T-cell (primary cell): ENCODE measurements around the gene STEAP4. TPM values are rescaled to one million over a fixed set of nuclear protein-coding genes. Genes with fewer than 3 reads are reported as not detected.
A peak's percentile ranks its signal among the peaks of the same experiment; 100 is the strongest.

Source experiments
- ATAC-seq, 4 experiments: fragments of 200-7000 bp in 3 of 4; fragments of 150-1000 bp in 1 of 4; cut with Tn5 transposase; replicated peaks in 1 of 4; 1 replicate in 3 of 4; 2 replicates in 1 of 4; pipeline ENCODE4 v1.10.0; 2021; ENCODE audit warnings: moderate library complexity in 3 of 4, mild to moderate bottlenecking in 2 of 4, moderate number of reproducible peaks in 1 of 4
- CTCF ChIA-PET, 2 donors: fragments of 300-600 bp; sonication (Branson Sonifier 250); formaldehyde crosslinking; loops; one replicate each; lab custom pipeline; 2022; ENCODE audit warnings: antibody characterized with exemption in 2 of 2; lab: Charles Lee
- POLR2A ChIA-PET, 2 donors: fragments of 300-600 bp; sonication (Branson Sonifier 250); formaldehyde crosslinking; loops; one replicate each; lab custom pipeline; 2022; ENCODE audit warnings: antibody characterized with exemption in 2 of 2; lab: Charles Lee
- DNase-seq, 35 experiments: peaks; one replicate each; pipeline versions ENCODE4 v3.0.0 to v3.0.0-alpha.2; 2013 to 2023
- H3K27ac ChIP-seq: one replicate; pipeline ENCODE4 v1.5.1; 2013; ENCODE audit warnings: low read length
- H3K27me3 ChIP-seq, 2 experiments: replicated peaks in 1 of 2; 1 replicate in 1 of 2; 2 replicates in 1 of 2; pipeline versions ENCODE4 v1.6.1 to v1.7.0; 2013; ENCODE audit warnings: low read length in 1 of 2, mixed read lengths in 1 of 2; ENCODE audit not compliant: control insufficient read depth in 2 of 2, insufficient read depth in 2 of 2; ENCODE audit errors: extremely low read depth in 1 of 2
- H3K36me3 ChIP-seq, 2 donors: 1 replicate in 1 of 2; 2 replicates in 1 of 2; pipeline versions ENCODE4 v1.6.1 to v1.7.0; 2013; ENCODE audit warnings: low read length in 1 of 2; ENCODE audit not compliant: control insufficient read depth in 2 of 2, insufficient read depth in 1 of 2; ENCODE audit errors: extremely low read depth in 1 of 2
- H3K4me1 ChIP-seq, 2 experiments: 1 replicate in 1 of 2; 2 replicates in 1 of 2; pipeline versions ENCODE4 v1.6.1 to v1.7.0; 2013; ENCODE audit warnings: low read length in 2 of 2, mixed read lengths in 1 of 2; ENCODE audit not compliant: insufficient read depth in 2 of 2, control insufficient read depth in 1 of 2; ENCODE audit errors: extremely low read depth in 1 of 2
- H3K4me3 ChIP-seq, 2 donors: 1 replicate in 1 of 2; 2 replicates in 1 of 2; pipeline versions ENCODE4 v1.5.1 to v1.7.0; 2013; ENCODE audit warnings: mild to moderate bottlenecking in 2 of 2, low read length in 1 of 2, moderate library complexity in 1 of 2; ENCODE audit not compliant: control insufficient read depth in 1 of 2; ENCODE audit errors: extremely low read depth in 1 of 2
- H3K9me3 ChIP-seq: 2 replicates; pipeline ENCODE4 v1.7.0; 2013
- H3K27ac Mint-ChIP-seq, 2 donors: one replicate each; pipeline ENCODE4 v1.8.0; 2020 to 2021; ENCODE audit warnings: mild to moderate bottlenecking in 2 of 2, mixed read lengths in 2 of 2
- H3K27me3 Mint-ChIP-seq, 2 donors: one replicate each; pipeline ENCODE4 v1.8.0; 2021 to 2022; ENCODE audit warnings: mixed read lengths in 2 of 2
- H3K36me3 Mint-ChIP-seq: one replicate; pipeline ENCODE4 v1.8.0; 2021; ENCODE audit warnings: mixed read lengths
- H3K4me1 Mint-ChIP-seq, 3 donors: one replicate each; pipeline ENCODE4 v1.8.0; 2020 to 2022; ENCODE audit warnings: mixed read lengths in 3 of 3, mild to moderate bottlenecking in 1 of 3
- H3K4me3 Mint-ChIP-seq, 3 donors: one replicate each; pipeline ENCODE4 v1.8.0; 2020 to 2022; ENCODE audit warnings: mild to moderate bottlenecking in 3 of 3, mixed read lengths in 3 of 3, moderate library complexity in 3 of 3
- H3K9me3 Mint-ChIP-seq, 3 donors: one replicate each; pipeline ENCODE4 v1.8.0; 2020 to 2022; ENCODE audit warnings: mixed read lengths in 3 of 3
- WGBS: methylation state at CpG from one replicate; pipeline ENCODE4 v1.1.5; 2013; ENCODE audit warnings: missing lambda C conversion rate; ENCODE audit not compliant: insufficient coverage; 5-methylcytosine and 5-hydroxymethylcytosine counted together
- total RNA-seq, 35 experiments: library from RNA in 6 of 35; stranded (reverse) in 6 of 35; fragments of 120-200 nt in 1 of 35; gene quantifications; one replicate each; pipeline versions ENCODE4 v1.2.1 to v1.2.4 and lab custom pipeline; 2013 to 2026

STEAP4 gene
- total RNA-seq (under 1 TPM in 3 of 5 donors, not detected in 2; 0.10 to 0.20 (median 0.19) TPM), total RNA-seq (lab: John Stamatoyannopoulos, UW) (0 to 0.17 (median 0) reads per million in 29 experiments)
- 0.22 TPM for total RNA-seq (2013)

- H3K4me3 Mint-ChIP-seq, result peak within 1 kb of the TSS in 1 of 3 donors; percentile 62
- peaks cover 26 to 40% of the 10 kb centered on the region in 2 donors for H3K27me3 Mint-ChIP-seq
- H3K27ac ChIP-seq, result no peak within 1 kb of the TSS
- ChIA-PET POLR2A (no interaction called here), CTCF (no interaction called here)
- no peak within 1 kb of the TSS for H3K4me3 ChIP-seq
- ATAC-seq (no peak), DNase-seq (peak in 3 of 35 experiments; percentile 5 to 27 (median 10))
- H3K27ac Mint-ChIP-seq, result no peak within 1 kb of the TSS
- no peaks in the 10 kb centered on the region for H3K9me3 Mint-ChIP-seq
- H3K27me3 ChIP-seq, result peaks cover 0 to 13% of the 10 kb centered on the region in 2 experiments
- no peaks in the 10 kb centered on the region for H3K36me3 ChIP-seq
- no peaks in the 10 kb centered on the region for H3K36me3 Mint-ChIP-seq
- WGBS, result 5% methylated on average over 30 of the region's 30 CpGs
- H3K4me1 ChIP-seq, result peaks cover 0 to 7% of the 10 kb centered on the region in 2 experiments
- no peaks in the 10 kb centered on the region for H3K9me3 ChIP-seq
- peaks cover 0 to 4% (median 4%) of the 10 kb centered on the region in 3 donors for H3K4me1 Mint-ChIP-seq
Observed at GRCh38 chr7:88306590-88307048, at the start of gene STEAP4. TSS of gene STEAP4 (minus strand) at chr7:88306894. CDS start at chr7:88284269, 22,625 bp downstream.

- DNase-seq (no peak), ATAC-seq (no peak)
- H3K9me3 Mint-ChIP-seq, result no peaks in the 10 kb centered on the region
- H3K27ac ChIP-seq, result no peak overlapping the region
- no peaks in the 10 kb centered on the region for H3K4me1 ChIP-seq
- no peak overlapping the region for H3K4me3 Mint-ChIP-seq
- H3K4me3 ChIP-seq, result no peak overlapping the region
- no peaks in the 10 kb centered on the region for H3K36me3 ChIP-seq
- peaks cover 0 to 11% of the 10 kb centered on the region in 2 donors for H3K27me3 Mint-ChIP-seq
- WGBS, result 48% methylated on average over 2 of the region's 3 CpGs
- peaks cover 0 to 2% (median 0%) of the 10 kb centered on the region in 3 donors for H3K4me1 Mint-ChIP-seq
- CTCF ChIA-PET, result no interaction called here
- H3K27me3 ChIP-seq, result peaks cover 0 to 2% of the 10 kb centered on the region in 2 experiments
- H3K27ac Mint-ChIP-seq, result no peak overlapping the region
- no peaks in the 10 kb centered on the region for H3K9me3 ChIP-seq
- no peaks in the 10 kb centered on the region for H3K36me3 Mint-ChIP-seq
- POLR2A ChIA-PET, result no interaction called here
Observed at GRCh38 chr7:88355011-88355410, 48.3 kb upstream of the STEAP4 start.

GRCh38 chr7:88350118-88350517 lies 43.4 kb upstream of the STEAP4 start:
- ChIA-PET POLR2A (interaction anchor here in 1 of 2 donors (0.6 kb wide), 1 partner anchor 465 kb away, joined by 3 read pairs; no protein-coding TSS in a partner anchor), CTCF (interaction anchor here in 1 of 2 donors (1.0 kb wide), 1 partner anchor 1273 kb away, joined by 3 read pairs; no protein-coding TSS in a partner anchor)
- ATAC-seq (no peak), DNase-seq (no peak)
- no peaks in the 10 kb centered on the region for H3K9me3 ChIP-seq
- no peaks in the 10 kb centered on the region for H3K36me3 Mint-ChIP-seq
- H3K4me1 ChIP-seq, result no peaks in the 10 kb centered on the region
- no peak overlapping the region for H3K4me3 ChIP-seq
- no peak overlapping the region for H3K4me3 Mint-ChIP-seq
- H3K9me3 Mint-ChIP-seq, result no peaks in the 10 kb centered on the region
- H3K4me1 Mint-ChIP-seq, result no peaks in the 10 kb centered on the region
- no CpG with 5 or more reads among the region's 2 CpGs for WGBS
- H3K27me3 Mint-ChIP-seq, result peaks cover 10 to 24% of the 10 kb centered on the region in 2 donors
- no peak overlapping the region for H3K27ac ChIP-seq
- H3K27ac Mint-ChIP-seq, result no peak overlapping the region
- no peaks in the 10 kb centered on the region for H3K36me3 ChIP-seq
- H3K27me3 ChIP-seq, result peaks cover 0 to 2% of the 10 kb centered on the region in 2 experiments

- CTCF ChIA-PET, result no interaction called here
Observed at GRCh38 chr7:88347517-88347916, 40.8 kb upstream of the STEAP4 start.

GRCh38 chr7:88347090-88347489 lies 40.4 kb upstream of the STEAP4 start:
- POLR2A ChIA-PET, result no interaction called here
- H3K9me3 ChIP-seq, result no peaks in the 10 kb centered on the region
- H3K4me3 ChIP-seq, result no peak overlapping the region
- no peak for DNase-seq
- no peaks in the 10 kb centered on the region for H3K4me1 Mint-ChIP-seq
- CTCF ChIA-PET, result no interaction called here
- 72% methylated on average over 6 of the region's 7 CpGs for WGBS
- H3K36me3 ChIP-seq, result no peaks in the 10 kb centered on the region
- no peak overlapping the region for H3K4me3 Mint-ChIP-seq
- no peaks in the 10 kb centered on the region for H3K36me3 Mint-ChIP-seq
- peaks cover 2 to 3% of the 10 kb centered on the region in 2 experiments for H3K27me3 ChIP-seq
- no peak overlapping the region for H3K27ac ChIP-seq
- H3K9me3 Mint-ChIP-seq, result no peaks in the 10 kb centered on the region
- peaks cover 10 to 33% of the 10 kb centered on the region in 2 donors for H3K27me3 Mint-ChIP-seq
- H3K4me1 ChIP-seq, result no peaks in the 10 kb centered on the region
- ATAC-seq, result no peak
- H3K27ac Mint-ChIP-seq, result no peak overlapping the region

More at GRCh38 chr7:88347517-88347916, 40.8 kb upstream of the STEAP4 start:
- ATAC-seq, result no peak
- Mint-ChIP-seq H3K4me1 (no peaks in the 10 kb centered on the region), H3K9me3 (no peaks in the 10 kb centered on the region), H3K27me3 (peaks cover 10 to 32% of the 10 kb centered on the region in 2 donors), H3K36me3 (no peaks in the 10 kb centered on the region), H3K27ac (no peak overlapping the region), H3K4me3 (no peak overlapping the region)
- H3K4me3 ChIP-seq, result no peak overlapping the region
- peaks cover 2 to 3% of the 10 kb centered on the region in 2 experiments for H3K27me3 ChIP-seq
- no peaks in the 10 kb centered on the region for H3K4me1 ChIP-seq
- 92% methylated on average over 2 of the region's 2 CpGs for WGBS
- H3K9me3 ChIP-seq, result no peaks in the 10 kb centered on the region
- POLR2A ChIA-PET, result no interaction called here
- DNase-seq, result no peak
- no peak overlapping the region for H3K27ac ChIP-seq
- H3K36me3 ChIP-seq, result no peaks in the 10 kb centered on the region

GRCh38 chr7:88346357-88346756 lies 39.7 kb upstream of the STEAP4 start:
- WGBS, result 73% methylated on average over 2 of the region's 2 CpGs
- H3K27me3 Mint-ChIP-seq, result peaks cover 12 to 28% of the 10 kb centered on the region in 2 donors
- H3K4me1 Mint-ChIP-seq, result no peaks in the 10 kb centered on the region
- Histone ChIP-seq H3K9me3 (no peaks in the 10 kb centered on the region), H3K27ac (no peak overlapping the region), H3K4me1 (no peaks in the 10 kb centered on the region), H3K27me3 (peaks cover 0 to 3% of the 10 kb centered on the region in 2 experiments), H3K4me3 (no peak overlapping the region), H3K36me3 (no peaks in the 10 kb centered on the region)
- ATAC-seq (no peak), DNase-seq (no peak)
- no peak overlapping the region for H3K27ac Mint-ChIP-seq
- H3K36me3 Mint-ChIP-seq, result no peaks in the 10 kb centered on the region
- POLR2A ChIA-PET, result no interaction called here
- H3K4me3 Mint-ChIP-seq, result no peak overlapping the region
- H3K9me3 Mint-ChIP-seq, result no peaks in the 10 kb centered on the region
- CTCF ChIA-PET, result no interaction called here
